HepG2 (cell line): ENCODE data around the gene FEM1C. TPM values are rescaled to one million over a fixed set of nuclear protein-coding genes. Genes with fewer than 3 reads are reported as not detected.

ENCODE experiments used
- ARNT2 ChIP-seq: sonication (generic); formaldehyde crosslinking; IDR thresholded peaks from 2 replicates; pipeline ENCODE4 v1.8.0; 2022; ENCODE audit warnings: mild to moderate bottlenecking, low read depth, missing genetic modification reagents, moderate library complexity
- CAMTA2 ChIP-seq: sonication (generic); formaldehyde crosslinking; IDR thresholded peaks from 2 replicates; pipeline ENCODE4 v1.4.0; 2020; ENCODE audit warnings: mild to moderate bottlenecking, missing genetic modification reagents, borderline replicate concordance
- CEBPG ChIP-seq: IDR thresholded peaks from 2 replicates; pipeline ENCODE4 v1.6.1; 2016
- HDAC2 ChIP-seq: sonication (generic); formaldehyde crosslinking; IDR thresholded peaks from 2 replicates; pipeline ENCODE4 v1.4.0; 2020; ENCODE audit warnings: missing genetic modification reagents
- MBNL3 ChIP-seq: fragments of 250-450 bp; sonication (Bioruptor Pico); conservative IDR thresholded peaks from 2 replicates; pipeline ENCODE4 v1.8.0; 2022; ENCODE audit warnings: mild to moderate bottlenecking, inconsistent platforms
- MXD4 ChIP-seq: IDR thresholded peaks from 2 replicates; pipeline ENCODE4 v1.6.1; 2016; ENCODE audit warnings: mild to moderate bottlenecking, missing biosample characterization, missing genetic modification reagents
- NFIB ChIP-seq: sonication (generic); formaldehyde crosslinking; IDR thresholded peaks from 2 replicates; pipeline ENCODE4 v1.9.0; 2021; ENCODE audit warnings: missing genetic modification reagents, mild to moderate bottlenecking, borderline replicate concordance
- POLR2AphosphoS2 ChIP-seq: IDR thresholded peaks from 2 replicates; pipeline ENCODE4 v1.6.1; 2011; ENCODE audit warnings: low read depth, low read length, improper control_type of control experiment
- RFX5 ChIP-seq: IDR thresholded peaks from 2 replicates; pipeline ENCODE4 v1.6.1; 2011; ENCODE audit warnings: low read depth, low read length, improper control_type of control experiment
- ZBTB42 ChIP-seq: sonication (generic); formaldehyde crosslinking; IDR thresholded peaks from 2 replicates; pipeline ENCODE4 v1.5.0; 2020; ENCODE audit warnings: mild to moderate bottlenecking, missing genetic modification reagents
- ZNF564 ChIP-seq: sonication (generic); formaldehyde crosslinking; IDR thresholded peaks from 2 replicates; pipeline ENCODE4 v1.8.1; 2023; ENCODE audit warnings: mild to moderate bottlenecking, missing genetic modification reagents
- polyA plus RNA-seq, 8 experiments: library from polyadenylated mRNA; depleted of rRNA in 3 of 8; stranded (reverse) in 7 of 8; unstranded in 1 of 8; fragments of >200 nt; fragmentation: Illumina TruSeq in 4 of 8; extraction: Trizol in 4 of 8; gene quantifications; 2 replicates each; pipeline versions ENCODE4 v1.2.1 to v1.2.3, GENCODE V29; 2011 to 2016; ENCODE audit warnings: low read depth in 4 of 8, missing spikeins in 1 of 8, mixed read lengths in 1 of 8; ENCODE audit not compliant: insufficient read depth in 1 of 8
- total RNA-seq, 5 experiments: library from RNA; depleted of rRNA; stranded (reverse); fragments of >200 nt; fragmentation: Illumina TruSeq; extraction: Trizol; gene quantifications; 2 replicates each; pipeline ENCODE4 v1.2.3, GENCODE V29; 2016; ENCODE audit warnings: low read depth in 1 of 5
- TF ChIP-seq, protein P1 (sequence below): sonication (generic); formaldehyde crosslinking; IDR thresholded peaks from 2 replicates; pipeline ENCODE4 v1.5.0; 2020; ENCODE audit warnings: missing genetic modification reagents
- TF ChIP-seq, protein P2 (sequence below): sonication (generic); formaldehyde crosslinking; IDR thresholded peaks from 2 replicates; pipeline ENCODE4 v1.8.0; 2022; ENCODE audit warnings: mild to moderate bottlenecking, missing genetic modification reagents; ENCODE audit not compliant: insufficient replicate concordance
- TF ChIP-seq, protein P3 (sequence below): sonication (generic); formaldehyde crosslinking; IDR thresholded peaks from 2 replicates; pipeline ENCODE4 v1.8.0; 2022; ENCODE audit warnings: mild to moderate bottlenecking, missing genetic modification reagents, borderline replicate concordance
- TF ChIP-seq, protein P4 (sequence below): sonication (generic); formaldehyde crosslinking; IDR thresholded peaks from 2 replicates; pipeline ENCODE4 v1.4.0; 2020; ENCODE audit warnings: missing genetic modification reagents, mild to moderate bottlenecking, borderline replicate concordance
- TF ChIP-seq, protein P5 (sequence below): sonication (generic); formaldehyde crosslinking; IDR thresholded peaks from 2 replicates; pipeline ENCODE4 v1.8.0; 2022; ENCODE audit warnings: mild to moderate bottlenecking, missing genetic modification reagents

The FEM1C gene
- total and polyA plus RNA-seq, 2 of the 13 experiments (the other 11 are each of a cell fraction or from before 2014, with no cell fraction given) = 5.5 to 8.3 TPM

DNA sequence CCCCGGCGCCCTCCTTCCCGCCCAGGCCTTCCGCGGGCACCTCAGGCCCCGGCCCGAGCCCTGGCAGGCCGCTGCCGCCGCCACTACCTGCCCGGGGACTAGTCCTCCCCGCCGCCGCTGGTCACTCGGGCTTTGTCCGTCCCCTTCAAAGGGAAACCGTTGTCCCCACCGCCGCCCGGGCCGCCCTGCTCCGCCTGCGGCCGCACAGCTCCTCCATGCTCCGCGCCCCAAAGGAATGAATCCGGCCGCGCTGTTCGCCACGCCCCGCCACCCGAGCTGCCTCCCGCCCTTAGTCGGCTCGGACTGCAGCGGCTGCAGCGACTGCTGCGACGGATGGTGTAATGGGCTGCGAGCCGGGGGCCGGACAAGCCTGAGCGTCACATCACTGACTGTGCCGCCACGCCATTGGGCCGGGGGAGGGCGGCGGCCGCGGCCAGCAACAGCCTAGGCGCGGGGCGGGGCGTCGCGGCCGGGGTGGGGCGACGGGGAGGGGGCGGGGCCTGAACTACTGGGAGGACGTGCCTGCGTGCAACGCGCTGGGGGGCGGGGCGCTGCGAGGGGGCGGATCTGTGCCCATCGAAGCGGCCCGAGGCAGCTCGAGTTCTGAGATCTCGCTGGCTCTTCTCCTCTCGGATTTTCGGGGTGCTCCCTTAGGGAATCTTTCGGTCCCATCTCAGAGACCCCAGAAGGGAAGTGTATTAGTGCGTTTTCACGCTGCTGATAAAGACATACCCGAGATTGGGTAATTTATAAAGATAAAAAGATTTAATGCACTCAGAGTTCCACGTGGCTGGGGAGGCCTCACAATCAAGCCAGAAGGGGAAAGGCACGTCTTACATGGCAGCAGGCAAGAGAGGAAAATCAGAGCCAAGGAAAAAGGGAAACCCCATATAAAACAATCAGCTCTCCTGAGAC is at the start of gene FEM1C (continued):
- TF ChIP-seq ZBTB42 (0 out of 2 replicates have a peak, but pooled peaks have one; percentile 46), HDAC2 (CRISPR knock-in tag) (peak; percentile 60), MBNL3 (CRISPR knock-in tag) (no peak), RFX5 (0 out of 2 replicates have a peak, but pooled peaks have one; percentile 17), CEBPG (peak; percentile 85), CAMTA2 (CRISPR knock-in tag) (0 out of 2 replicates have a peak, but pooled peaks have one; percentile 70), MXD4 (peak; percentile 55), NFIB (CRISPR knock-in tag) (no peak), POLR2AphosphoS2 (no peak), ZNF564 (CRISPR knock-in tag) (peak; percentile 79; the same call in 1 of the 2 replicates), ARNT2 (CRISPR knock-in tag) (peak; percentile 92)
- TF ChIP-seq, protein P1, sequence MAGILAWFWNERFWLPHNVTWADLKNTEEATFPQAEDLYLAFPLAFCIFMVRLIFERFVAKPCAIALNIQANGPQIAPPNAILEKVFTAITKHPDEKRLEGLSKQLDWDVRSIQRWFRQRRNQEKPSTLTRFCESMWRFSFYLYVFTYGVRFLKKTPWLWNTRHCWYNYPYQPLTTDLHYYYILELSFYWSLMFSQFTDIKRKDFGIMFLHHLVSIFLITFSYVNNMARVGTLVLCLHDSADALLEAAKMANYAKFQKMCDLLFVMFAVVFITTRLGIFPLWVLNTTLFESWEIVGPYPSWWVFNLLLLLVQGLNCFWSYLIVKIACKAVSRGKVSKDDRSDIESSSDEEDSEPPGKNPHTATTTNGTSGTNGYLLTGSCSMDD (CRISPR knock-in tag) = no peak
- TF ChIP-seq, protein P2, sequence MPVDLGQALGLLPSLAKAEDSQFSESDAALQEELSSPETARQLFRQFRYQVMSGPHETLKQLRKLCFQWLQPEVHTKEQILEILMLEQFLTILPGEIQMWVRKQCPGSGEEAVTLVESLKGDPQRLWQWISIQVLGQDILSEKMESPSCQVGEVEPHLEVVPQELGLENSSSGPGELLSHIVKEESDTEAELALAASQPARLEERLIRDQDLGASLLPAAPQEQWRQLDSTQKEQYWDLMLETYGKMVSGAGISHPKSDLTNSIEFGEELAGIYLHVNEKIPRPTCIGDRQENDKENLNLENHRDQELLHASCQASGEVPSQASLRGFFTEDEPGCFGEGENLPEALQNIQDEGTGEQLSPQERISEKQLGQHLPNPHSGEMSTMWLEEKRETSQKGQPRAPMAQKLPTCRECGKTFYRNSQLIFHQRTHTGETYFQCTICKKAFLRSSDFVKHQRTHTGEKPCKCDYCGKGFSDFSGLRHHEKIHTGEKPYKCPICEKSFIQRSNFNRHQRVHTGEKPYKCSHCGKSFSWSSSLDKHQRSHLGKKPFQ (CRISPR knock-in tag) = peak; percentile 82
- TF ChIP-seq, protein P3, sequence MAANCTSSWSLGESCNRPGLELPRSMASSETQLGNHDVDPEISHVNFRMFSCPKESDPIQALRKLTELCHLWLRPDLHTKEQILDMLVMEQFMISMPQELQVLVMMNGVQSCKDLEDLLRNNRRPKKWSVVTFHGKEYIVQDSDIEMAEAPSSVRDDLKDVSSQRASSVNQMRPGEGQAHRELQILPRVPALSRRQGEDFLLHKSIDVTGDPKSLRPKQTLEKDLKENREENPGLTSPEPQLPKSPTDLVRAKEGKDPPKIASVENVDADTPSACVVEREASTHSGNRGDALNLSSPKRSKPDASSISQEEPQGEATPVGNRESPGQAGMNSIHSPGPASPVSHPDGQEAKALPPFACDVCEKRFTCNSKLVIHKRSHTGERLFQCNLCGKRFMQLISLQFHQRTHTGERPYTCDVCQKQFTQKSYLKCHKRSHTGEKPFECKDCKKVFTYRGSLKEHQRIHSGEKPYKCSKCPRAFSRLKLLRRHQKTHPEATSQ (CRISPR knock-in tag) = no peak
- TF ChIP-seq, protein P4, sequence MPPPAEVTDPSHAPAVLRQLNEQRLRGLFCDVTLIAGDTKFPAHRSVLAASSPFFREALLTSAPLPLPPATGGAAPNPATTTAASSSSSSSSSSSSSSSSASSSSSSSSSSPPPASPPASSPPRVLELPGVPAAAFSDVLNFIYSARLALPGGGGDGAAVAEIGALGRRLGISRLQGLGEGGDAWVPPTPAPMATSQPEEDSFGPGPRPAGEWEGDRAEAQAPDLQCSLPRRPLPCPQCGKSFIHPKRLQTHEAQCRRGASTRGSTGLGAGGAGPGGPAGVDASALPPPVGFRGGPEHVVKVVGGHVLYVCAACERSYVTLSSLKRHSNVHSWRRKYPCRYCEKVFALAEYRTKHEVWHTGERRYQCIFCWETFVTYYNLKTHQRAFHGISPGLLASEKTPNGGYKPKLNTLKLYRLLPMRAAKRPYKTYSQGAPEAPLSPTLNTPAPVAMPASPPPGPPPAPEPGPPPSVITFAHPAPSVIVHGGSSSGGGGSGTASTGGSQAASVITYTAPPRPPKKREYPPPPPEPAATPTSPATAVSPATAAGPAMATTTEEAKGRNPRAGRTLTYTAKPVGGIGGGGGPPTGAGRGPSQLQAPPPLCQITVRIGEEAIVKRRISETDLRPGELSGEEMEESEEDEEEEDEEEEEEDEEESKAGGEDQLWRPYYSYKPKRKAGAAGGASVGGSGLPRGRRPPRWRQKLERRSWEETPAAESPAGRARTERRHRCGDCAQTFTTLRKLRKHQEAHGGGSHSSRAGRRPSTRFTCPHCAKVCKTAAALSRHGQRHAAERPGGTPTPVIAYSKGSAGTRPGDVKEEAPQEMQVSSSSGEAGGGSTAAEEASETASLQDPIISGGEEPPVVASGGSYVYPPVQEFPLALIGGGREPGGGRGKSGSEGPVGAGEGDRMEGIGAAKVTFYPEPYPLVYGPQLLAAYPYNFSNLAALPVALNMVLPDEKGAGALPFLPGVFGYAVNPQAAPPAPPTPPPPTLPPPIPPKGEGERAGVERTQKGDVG (CRISPR knock-in tag) = 0 out of 2 replicates have a peak, but pooled peaks have one; percentile 46
- TF ChIP-seq, protein P5, sequence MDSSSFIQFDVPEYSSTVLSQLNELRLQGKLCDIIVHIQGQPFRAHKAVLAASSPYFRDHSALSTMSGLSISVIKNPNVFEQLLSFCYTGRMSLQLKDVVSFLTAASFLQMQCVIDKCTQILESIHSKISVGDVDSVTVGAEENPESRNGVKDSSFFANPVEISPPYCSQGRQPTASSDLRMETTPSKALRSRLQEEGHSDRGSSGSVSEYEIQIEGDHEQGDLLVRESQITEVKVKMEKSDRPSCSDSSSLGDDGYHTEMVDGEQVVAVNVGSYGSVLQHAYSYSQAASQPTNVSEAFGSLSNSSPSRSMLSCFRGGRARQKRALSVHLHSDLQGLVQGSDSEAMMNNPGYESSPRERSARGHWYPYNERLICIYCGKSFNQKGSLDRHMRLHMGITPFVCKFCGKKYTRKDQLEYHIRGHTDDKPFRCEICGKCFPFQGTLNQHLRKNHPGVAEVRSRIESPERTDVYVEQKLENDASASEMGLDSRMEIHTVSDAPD (CRISPR knock-in tag) = no peak
